Astrocyte of the spinal cord (primary cell): ENCODE measurements around the gene MRGPRD.

Source experiments
- DNase-seq: peaks from one replicate; pipeline ENCODE4 v3.0.0; 2011; ENCODE audit warnings: low read depth, low spot score
- H3K4me3 ChIP-seq: 2 replicates; pipeline ENCODE4 v1.5.1; 2011; ENCODE audit warnings: low read depth, mild to moderate bottlenecking, low read length, moderate library complexity
- CTCF ChIP-seq: IDR thresholded peaks from 2 replicates; pipeline ENCODE4 v1.5.1; 2012; ENCODE audit warnings: low read depth, mild to moderate bottlenecking, low read length, inconsistent platforms
- in situ Hi-C: cut with HindIII; loops from 2 replicates; pipeline ENCODE4 v1.10.0; 2017; ENCODE audit warnings: low sequenced_read_pairs

Gene MRGPRD

GRCh38 chr11:69006816-69007215 lies 26.0 kb upstream of the MRGPRD start:
- H3K4me3 ChIP-seq, result no peak overlapping the region
- in situ Hi-C loops, result no loop called here
- no peak for DNase-seq
- TF ChIP-seq CTCF, result no peak

GRCh38 chr11:69005631-69006368 lies 25.0 kb upstream of the MRGPRD start:
- H3K4me3 ChIP-seq, result no peak overlapping the region
- in situ Hi-C loops, result no loop called here
- no peak for TF ChIP-seq CTCF
- DNase-seq, result no peak

GRCh38 chr11:69005183-69005630 lies 24.4 kb upstream of the MRGPRD start:
- in situ Hi-C loops, result no loop called here
- DNase-seq, result no peak
- TF ChIP-seq CTCF, result no peak
- H3K4me3 ChIP-seq, result no peak overlapping the region

GRCh38 chr11:69004411-69005182 lies 23.8 kb upstream of the MRGPRD start:
- H3K4me3 ChIP-seq, result no peak overlapping the region

GRCh38 chr11:69003866-69004367 lies 23.1 kb upstream of the MRGPRD start:
- DNase-seq, result no peak
- in situ Hi-C loops, result no loop called here
- no peak overlapping the region for H3K4me3 ChIP-seq
- no peak for TF ChIP-seq CTCF

More at GRCh38 chr11:69004411-69005182, 23.8 kb upstream of the MRGPRD start:
- no peak for TF ChIP-seq CTCF
- in situ Hi-C loops, result no loop called here
- no peak for DNase-seq

- H3K4me3 ChIP-seq, result no peak overlapping the region
- in situ Hi-C loops, result no loop called here
- no peak for TF ChIP-seq CTCF
- DNase-seq, result no peak
These were observed 22.6 kb upstream of the MRGPRD start for GRCh38 chr11:69003301-69003865.
